AG04450 (cell line): Measurements from ENCODE around the gene ZNF99. TPM values are rescaled to one million over a fixed set of nuclear protein-coding genes. Genes with fewer than 3 reads are reported as not detected.
"Not testable (repeated sequence)": the region's sequence is repeated elsewhere in the genome, so short reads cannot be mapped to it uniquely, and the experiment has no call there.

Experiments
- CTCF ChIA-PET: fragments of 300-600, 350-600 bp; formaldehyde crosslinking; extraction: SDS; loops from one replicate; lab custom pipeline; 2022; ENCODE audit warnings: antibody characterized with exemption, inconsistent platforms; lab: Charles Lee
- POLR2A ChIA-PET: fragments of 350-600 bp; formaldehyde crosslinking; extraction: SDS; loops from one replicate; lab custom pipeline; 2021; ENCODE audit warnings: antibody characterized with exemption, inconsistent platforms; lab: Yijun Ruan, JAX
- DNase-seq: peaks from one replicate; pipeline ENCODE4 v3.0.0-alpha.2; 2011; ENCODE audit warnings: low read depth, low spot score
- H3K27ac ChIP-seq: one replicate; pipeline ENCODE4 v1.5.1; 2012; ENCODE audit warnings: low read depth, low read length, control low read depth
- H3K27me3 ChIP-seq: one replicate; pipeline ENCODE4 v1.6.0; 2012; ENCODE audit warnings: low read length; ENCODE audit not compliant: control insufficient read depth, insufficient read depth
- H3K4me3 ChIP-seq: 2 replicates; pipeline ENCODE4 v1.5.1; 2011; ENCODE audit warnings: mild to moderate bottlenecking, low read depth, low read length, control low read depth
- H3K9me3 ChIP-seq: 2 replicates; pipeline ENCODE4 v1.5.1; 2012; ENCODE audit warnings: low read length; ENCODE audit not compliant: control insufficient read depth, insufficient read depth
- polyA plus RNA-seq: library from polyadenylated mRNA; depleted of rRNA; stranded (reverse); fragments of >200 nt; gene quantifications from 2 replicates; pipeline ENCODE4 v1.2.3, GENCODE V29; 2011; rRNA removed
- small RNA-seq: library from RNA; depleted of rRNA; stranded (forward); fragments of <200 nt; gene quantifications from one replicate; pipeline ENCODE3, GENCODE V24; 2012; ENCODE audit warnings: low read depth; ENCODE audit not compliant: insufficient read length
- TF ChIP-seq, protein P1 (sequence below): IDR thresholded peaks from 2 replicates; pipeline ENCODE4 v1.5.1; 2011; ENCODE audit warnings: low read depth, low read length, control low read depth, inconsistent platforms

ZNF99 gene
- polyA plus RNA-seq, 1 experiment, result not detected

DNA sequence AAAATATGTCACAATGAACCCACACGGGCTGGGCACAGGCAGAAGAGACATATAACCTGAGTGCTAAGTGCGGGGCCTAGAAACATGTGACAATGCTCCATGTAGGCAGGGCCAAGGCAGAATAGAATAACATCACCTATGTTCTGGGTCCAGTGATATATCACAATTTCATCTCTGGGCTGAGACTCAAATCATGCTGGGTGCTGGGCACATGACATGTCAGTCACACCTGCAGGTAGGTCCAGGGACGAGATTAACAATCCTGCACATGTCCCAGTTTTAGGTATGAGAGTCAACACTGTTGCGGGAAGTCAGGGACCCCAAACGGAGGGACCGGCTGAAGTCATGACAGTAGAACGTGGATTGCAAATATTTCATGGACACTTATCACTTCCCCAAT is 50.3 kb downstream of the ZNF99 start:
- POLR2A ChIA-PET, result no interaction called here
- DNase-seq, result no peak
- TF ChIP-seq, protein P1, sequence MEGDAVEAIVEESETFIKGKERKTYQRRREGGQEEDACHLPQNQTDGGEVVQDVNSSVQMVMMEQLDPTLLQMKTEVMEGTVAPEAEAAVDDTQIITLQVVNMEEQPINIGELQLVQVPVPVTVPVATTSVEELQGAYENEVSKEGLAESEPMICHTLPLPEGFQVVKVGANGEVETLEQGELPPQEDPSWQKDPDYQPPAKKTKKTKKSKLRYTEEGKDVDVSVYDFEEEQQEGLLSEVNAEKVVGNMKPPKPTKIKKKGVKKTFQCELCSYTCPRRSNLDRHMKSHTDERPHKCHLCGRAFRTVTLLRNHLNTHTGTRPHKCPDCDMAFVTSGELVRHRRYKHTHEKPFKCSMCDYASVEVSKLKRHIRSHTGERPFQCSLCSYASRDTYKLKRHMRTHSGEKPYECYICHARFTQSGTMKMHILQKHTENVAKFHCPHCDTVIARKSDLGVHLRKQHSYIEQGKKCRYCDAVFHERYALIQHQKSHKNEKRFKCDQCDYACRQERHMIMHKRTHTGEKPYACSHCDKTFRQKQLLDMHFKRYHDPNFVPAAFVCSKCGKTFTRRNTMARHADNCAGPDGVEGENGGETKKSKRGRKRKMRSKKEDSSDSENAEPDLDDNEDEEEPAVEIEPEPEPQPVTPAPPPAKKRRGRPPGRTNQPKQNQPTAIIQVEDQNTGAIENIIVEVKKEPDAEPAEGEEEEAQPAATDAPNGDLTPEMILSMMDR, result no peak
- H3K9me3 ChIP-seq, result peaks cover 34% of the 10 kb centered on the region; the same call in 1 of the 2 replicates
- CTCF ChIA-PET, result no interaction called here
- no peak overlapping the region for H3K4me3 ChIP-seq
- no peaks in the 10 kb centered on the region for H3K27me3 ChIP-seq
- H3K27ac ChIP-seq, result no peak overlapping the region

DNA sequence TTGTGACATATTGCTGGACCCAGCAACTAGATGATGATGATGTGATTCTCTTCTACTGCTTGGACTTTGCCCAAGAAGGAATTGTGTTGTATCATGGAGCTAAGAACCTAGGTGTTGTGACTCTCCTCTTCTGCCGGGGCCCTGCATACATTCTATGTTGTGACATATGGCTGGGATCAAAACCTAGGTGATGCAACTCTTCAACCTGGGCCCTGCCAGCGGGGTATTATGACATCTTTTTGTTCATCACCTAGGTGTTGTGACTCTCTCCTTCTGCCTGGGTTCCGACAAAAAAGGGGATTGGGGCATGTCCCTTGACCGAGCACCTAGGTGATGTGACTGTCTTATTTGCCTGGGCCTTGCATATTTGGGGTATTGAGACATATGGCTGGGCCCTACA is 55.7 kb downstream of the ZNF99 start:
- CTCF ChIA-PET, POLR2A ChIA-PET, H3K27me3 ChIP-seq, H3K27ac ChIP-seq, DNase-seq, H3K4me3 ChIP-seq: not testable (repeated sequence)
- peaks cover 19% of the 10 kb centered on the region for H3K9me3 ChIP-seq

DNA sequence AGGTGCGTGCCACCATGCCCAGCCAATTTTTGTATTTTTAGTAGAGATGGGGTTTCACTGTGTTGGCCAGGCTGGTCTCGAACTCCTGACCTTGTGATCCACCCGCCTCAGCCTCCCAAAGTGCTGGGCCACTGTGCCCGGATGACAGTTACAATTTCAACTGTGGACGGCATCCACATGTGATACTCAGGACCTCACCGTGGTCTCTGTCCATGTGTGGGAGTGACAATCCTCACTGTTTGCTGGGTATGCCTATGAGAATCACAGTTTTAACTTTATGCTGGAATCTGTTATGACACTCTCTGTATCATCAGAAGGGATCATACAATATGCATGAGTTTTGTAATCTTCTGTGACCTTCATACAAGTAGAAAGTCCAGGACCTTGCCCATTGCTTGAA is 62.4 kb downstream of the ZNF99 start:
- DNase-seq, H3K27me3 ChIP-seq, H3K27ac ChIP-seq, POLR2A ChIA-PET, H3K4me3 ChIP-seq, CTCF ChIA-PET: not testable (repeated sequence)
- H3K9me3 ChIP-seq, result peaks cover 16% of the 10 kb centered on the region

DNA sequence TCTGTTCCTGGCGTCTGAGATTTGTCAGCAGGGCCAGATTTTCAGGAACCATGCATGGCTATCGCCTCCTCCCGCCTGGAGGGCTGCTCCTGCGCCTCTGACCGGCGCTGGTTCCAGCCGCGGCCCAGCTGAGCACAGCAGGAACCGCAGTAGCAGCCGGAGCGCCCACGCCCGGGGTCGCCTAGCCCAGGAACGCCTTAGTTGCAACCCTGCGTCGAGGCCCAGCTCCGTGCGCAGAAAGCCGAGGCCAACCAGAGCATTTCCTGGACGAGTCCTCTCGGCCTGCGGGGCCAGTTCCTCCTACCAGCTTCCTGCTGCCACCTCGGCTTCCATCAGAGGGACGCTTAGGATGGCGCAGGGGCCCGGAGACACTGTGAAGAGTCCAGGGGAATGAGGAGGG is 75.0 kb downstream of the ZNF99 start:
- DNase-seq, result no peak
- H3K4me3 ChIP-seq, result no peak overlapping the region

DNA sequence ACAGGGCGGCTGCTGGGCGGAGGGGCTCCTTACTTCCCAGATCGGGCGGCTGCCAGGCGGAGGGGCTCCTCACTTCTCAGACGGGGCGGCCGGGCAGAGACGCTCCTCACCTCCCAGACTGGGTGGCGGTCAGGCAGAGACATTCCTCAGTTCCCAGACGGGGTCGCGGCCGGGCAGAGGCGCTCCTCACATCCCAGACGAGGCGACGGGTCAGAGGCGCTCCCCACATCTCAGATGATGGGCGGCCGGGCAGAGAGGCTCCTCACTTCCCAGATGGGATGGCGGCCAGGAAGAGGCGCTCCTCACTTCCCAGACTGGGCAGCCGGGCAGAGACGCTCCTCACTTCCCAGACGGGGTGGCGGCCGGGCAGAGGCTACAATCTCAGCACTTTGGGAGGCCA is 80.9 kb downstream of the ZNF99 start:
- H3K27ac ChIP-seq, POLR2A ChIA-PET, H3K4me3 ChIP-seq, H3K27me3 ChIP-seq, CTCF ChIA-PET, DNase-seq: not testable (repeated sequence)
- H3K9me3 ChIP-seq, result peaks cover 46% of the 10 kb centered on the region

More for the DNA sequence above, 75.0 kb downstream of the ZNF99 start:
- CTCF ChIA-PET, result no interaction called here
- Histone ChIP-seq H3K9me3 (peaks cover 37% of the 10 kb centered on the region), H3K27me3 (no peaks in the 10 kb centered on the region), H3K27ac (no peak overlapping the region)
- POLR2A ChIA-PET, result no interaction called here
- TF ChIP-seq, protein P1, result no peak

DNA sequence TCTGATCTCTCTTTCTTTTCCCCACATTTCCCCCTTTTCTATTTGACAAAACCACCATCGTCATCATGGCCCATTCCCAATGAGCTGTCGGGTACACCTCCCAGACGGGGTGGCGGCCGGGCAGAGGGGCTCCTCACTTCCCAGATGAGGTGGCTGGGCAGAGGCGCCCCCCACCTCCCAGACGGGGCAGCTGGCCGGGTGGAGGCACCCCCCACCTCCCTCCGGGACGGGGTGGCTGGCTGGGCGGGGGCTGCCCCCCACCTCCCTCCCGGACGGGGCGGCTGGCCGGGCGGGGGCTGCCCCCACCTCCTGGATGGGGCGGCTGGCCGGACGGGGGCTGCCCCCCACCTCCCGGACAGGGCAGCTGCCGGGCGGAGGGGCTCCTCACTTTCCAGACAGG is 81.3 kb downstream of the ZNF99 start:
- H3K9me3 ChIP-seq, result peaks cover 46% of the 10 kb centered on the region
- CTCF ChIA-PET, H3K27ac ChIP-seq, POLR2A ChIA-PET, H3K4me3 ChIP-seq, H3K27me3 ChIP-seq, DNase-seq: not testable (repeated sequence)

Small RNA genes lying within 50 kb of the gene (small RNA-seq; reads per million reads assigned to genes)
- gene AC008626.1 (not detected), gene AC008626.2 (not detected)

Other genes starting within 250 kb of the ZNF99 start
- 0.14 and 0.22 TPM in 2 replicates for gene ZNF492, start 149.8 kb downstream of the ZNF99 start, polyA plus RNA-seq
- gene ZNF723, start 48.1 kb upstream of the ZNF99 start, polyA plus RNA-seq, result not detected in 2 replicates
- not detected in 2 replicates for gene ZNF728, start 219.0 kb upstream of the ZNF99 start, polyA plus RNA-seq